A549 (cell line): Measurements from ENCODE around the gene TAT. TPM values are rescaled to one million over a fixed set of nuclear protein-coding genes. Genes with fewer than 3 reads are reported as not detected.

Source experiments
- ATAC-seq, 2 experiments: fragments of 200-7000 bp in 1 of 2; fragments of >200 bp in 1 of 2; cut with Nextera tagmentation in 1 of 2; cut with Tn5 transposase in 1 of 2; 3 replicates each; pipeline versions ENCODE4 v1.8.0 to v1.9.1; 2018 to 2020; ENCODE audit warnings: mild to moderate bottlenecking in 1 of 2, moderate library complexity in 1 of 2
- CTCF ChIA-PET: fragments of 300-600 bp; sonication (Branson Sonifier 250); formaldehyde crosslinking; extraction: SDS; loops from one replicate; lab custom pipeline; 2021; ENCODE audit warnings: antibody characterized with exemption, inconsistent platforms; lab: Yijun Ruan, JAX
- POLR2A ChIA-PET: fragments of 350-600 bp; formaldehyde crosslinking; extraction: SDS; loops from one replicate; lab custom pipeline; 2021; ENCODE audit warnings: antibody characterized with exemption, inconsistent platforms; lab: Yijun Ruan, JAX
- DNase-seq, 2 experiments: peaks; one replicate each; pipeline versions ENCODE4 v3.0.0 to v3.0.0-alpha.2; 2011 to 2016; ENCODE audit warnings: low read depth in 1 of 2, low spot score in 1 of 2
- FAIRE-seq: peaks from 2 replicates; lab custom pipeline; 2011; peaks lifted over from hg19 to GRCh38; lab: Jason Lieb, UNC
- H3K27ac ChIP-seq, 2 experiments: fragments of >200 bp; sonication (Bioruptor Twin); formaldehyde crosslinking; 3 replicates each; pipeline ENCODE4 v1.5.1; 2016 to 2017
- H3K4me1 ChIP-seq: fragments of >200 bp; sonication (Bioruptor Twin); formaldehyde crosslinking; 3 replicates; pipeline ENCODE4 v1.6.1; 2016
- H3K4me2 ChIP-seq: fragments of >200 bp; sonication (Bioruptor Twin); formaldehyde crosslinking; 3 replicates; pipeline ENCODE4 v1.6.1; 2016
- H3K4me3 ChIP-seq: fragments of >200 bp; sonication (Bioruptor Twin); formaldehyde crosslinking; 3 replicates; pipeline ENCODE4 v1.5.1; 2016
- H3K9me3 ChIP-seq: fragments of >200 bp; sonication (Bioruptor Twin); formaldehyde crosslinking; 3 replicates; pipeline ENCODE4 v1.6.1; 2016
- ATOH8 ChIP-seq: fragments of 250-450 bp; sonication (Bioruptor Pico); IDR thresholded peaks from 2 replicates; pipeline ENCODE4 v1.5.0; 2020; ENCODE audit warnings: low read depth, mild to moderate bottlenecking, moderate library complexity
- BCL3 ChIP-seq: fragments of >200 bp; sonication (Bioruptor Twin); formaldehyde crosslinking; IDR thresholded peaks from 3 replicates; pipeline ENCODE4 v1.6.1; 2016
- BHLHE40 ChIP-seq: IDR thresholded peaks from 2 replicates; pipeline ENCODE4 v1.6.1; 2012; ENCODE audit warnings: low read depth, low read length, inconsistent platforms
- CBX2 ChIP-seq: fragments of 200-600 bp; sonication (generic); IDR thresholded peaks from 2 replicates; pipeline ENCODE4 v1.6.1; 2016; ENCODE audit warnings: low read depth, mild to moderate bottlenecking, borderline replicate concordance
- CEBPB ChIP-seq, 2 experiments: fragments of >200 bp in 1 of 2; sonication (Bioruptor Twin) in 1 of 2; formaldehyde crosslinking in 1 of 2; IDR thresholded peaks; 2 replicates each; pipeline ENCODE4 v1.6.1; 2012 to 2016
- CHD2 ChIP-seq: fragments of 150-350 bp; IDR thresholded peaks from 2 replicates; pipeline ENCODE4 v1.6.1; 2014; ENCODE audit warnings: low read length; ENCODE audit not compliant: partially characterized antibody
- CHD4 ChIP-seq: fragments of 200-600 bp; sonication (generic); IDR thresholded peaks from 2 replicates; pipeline ENCODE4 v1.6.1; 2016; ENCODE audit warnings: antibody characterized with exemption, mild to moderate bottlenecking, borderline replicate concordance
- ELK1 ChIP-seq: fragments of 150-350 bp; IDR thresholded peaks from 2 replicates; pipeline ENCODE4 v1.6.1; 2014; ENCODE audit warnings: low read depth, mild to moderate bottlenecking, low read length
- ESRRA ChIP-seq: fragments of 150-350 bp; IDR thresholded peaks from 2 replicates; pipeline ENCODE4 v1.6.1; 2014; ENCODE audit warnings: mild to moderate bottlenecking, low read length, borderline replicate concordance
- GATA3 ChIP-seq: IDR thresholded peaks from 2 replicates; pipeline ENCODE4 v1.6.1; 2012; ENCODE audit warnings: borderline replicate concordance
- HEYL ChIP-seq: fragments of 250-450 bp; sonication (Bioruptor Pico); IDR thresholded peaks from 2 replicates; pipeline ENCODE4 v1.8.0; 2021; ENCODE audit warnings: mild to moderate bottlenecking, moderate library complexity
- HOXA7 ChIP-seq: fragments of 250-450 bp; sonication (Bioruptor Pico); IDR thresholded peaks from 2 replicates; pipeline ENCODE4 v1.5.0; 2020; ENCODE audit warnings: mild to moderate bottlenecking, moderate library complexity
- HOXB5 ChIP-seq: fragments of 250-450 bp; sonication (Bioruptor Pico); IDR thresholded peaks from 2 replicates; pipeline ENCODE4 v1.5.0; 2020; ENCODE audit warnings: mild to moderate bottlenecking, moderate library complexity
- KDM1A ChIP-seq: fragments of 200-600 bp; sonication (generic); IDR thresholded peaks from 2 replicates; pipeline ENCODE4 v1.6.1; 2016; ENCODE audit warnings: low read depth, mild to moderate bottlenecking
- NPAS2 ChIP-seq: fragments of 250-450 bp; sonication (Bioruptor Pico); IDR thresholded peaks from 2 replicates; pipeline ENCODE4 v1.8.0; 2022; ENCODE audit warnings: mild to moderate bottlenecking, moderate library complexity, borderline replicate concordance
- POLR2AphosphoS2 ChIP-seq: conservative IDR thresholded peaks from 2 replicates; pipeline ENCODE4 v1.6.1; 2012; ENCODE audit warnings: low read length, improper control_type of control experiment, inconsistent platforms
- RARB ChIP-seq: fragments of 250-450 bp; sonication (Bioruptor Pico); IDR thresholded peaks from 2 replicates; pipeline ENCODE4 v1.8.0; 2021; ENCODE audit warnings: mild to moderate bottlenecking, moderate library complexity
- RCOR1 ChIP-seq: fragments of 150-350 bp; IDR thresholded peaks from 2 replicates; pipeline ENCODE4 v1.6.1; 2014; ENCODE audit warnings: antibody characterized with exemption, low read length, low read depth
- RFX5 ChIP-seq: fragments of 450-650 bp; IDR thresholded peaks from 2 replicates; pipeline ENCODE4 v1.7.1; 2014; ENCODE audit warnings: antibody characterized with exemption, mild to moderate bottlenecking, moderate library complexity
- RNF2 ChIP-seq: fragments of 200-600 bp; sonication (generic); IDR thresholded peaks from 2 replicates; pipeline ENCODE4 v1.6.1; 2016; ENCODE audit warnings: low read depth, mild to moderate bottlenecking, antibody characterized with exemption, moderate library complexity, borderline replicate concordance
- SMC3 ChIP-seq: fragments of >200 bp; sonication (Bioruptor Twin); formaldehyde crosslinking; IDR thresholded peaks from 3 replicates; pipeline ENCODE4 v1.6.1; 2018; ENCODE audit warnings: inconsistent platforms
- SREBF2 ChIP-seq: fragments of 450-650 bp; IDR thresholded peaks from 2 replicates; pipeline ENCODE4 v1.6.1; 2014; ENCODE audit warnings: mild to moderate bottlenecking, moderate library complexity
- TFCP2L1 ChIP-seq: fragments of 250-450 bp; sonication (Bioruptor Pico); IDR thresholded peaks from 2 replicates; pipeline ENCODE4 v1.5.0; 2021; ENCODE audit warnings: mild to moderate bottlenecking
- TP53 ChIP-seq: fragments of 250-450 bp; sonication (Bioruptor Pico); IDR thresholded peaks from 2 replicates; pipeline ENCODE4 v1.5.0; 2021; ENCODE audit warnings: mild to moderate bottlenecking, moderate library complexity
- ZC3H11A ChIP-seq: fragments of 450-650 bp; IDR thresholded peaks from 2 replicates; pipeline ENCODE4 v1.6.1; 2014; ENCODE audit warnings: antibody characterized with exemption, mild to moderate bottlenecking
- ZFP36 ChIP-seq: fragments of 450-650 bp; IDR thresholded peaks from 2 replicates; pipeline ENCODE4 v1.6.1; 2014; ENCODE audit warnings: borderline replicate concordance; ENCODE audit not compliant: partially characterized antibody
- ZNF302 ChIP-seq: fragments of 250-450 bp; sonication (Bioruptor Pico); IDR thresholded peaks from 2 replicates; pipeline ENCODE4 v1.9.0; 2021; ENCODE audit warnings: inconsistent platforms, mild to moderate bottlenecking, moderate library complexity
- ZSCAN20 ChIP-seq: fragments of 250-450 bp; sonication (Bioruptor Pico); IDR thresholded peaks from 2 replicates; pipeline ENCODE4 v1.8.0; 2022; ENCODE audit warnings: mild to moderate bottlenecking, moderate library complexity
- WGBS: methylation state at CpG from one replicate; pipeline ENCODE4 v1.1.6; 2017; ENCODE audit errors: missing lambda C conversion rate; 5-methylcytosine and 5-hydroxymethylcytosine counted together
- polyA plus RNA-seq, 4 experiments: library from polyadenylated mRNA; depleted of rRNA in 3 of 4; stranded (reverse); fragments of >200 nt; fragmentation: RNase III in 1 of 4; extraction: RNeasy Plus Mini Kit Qiagen cat#74134 plus additional on column Dnase treatment in 1 of 4; gene quantifications; 2 replicates in 3 of 4; 3 replicates in 1 of 4; pipeline ENCODE4 v1.2.3, GENCODE V29; 2011 to 2017
- TF ChIP-seq, protein P1 (sequence below): IDR thresholded peaks from 2 replicates; pipeline ENCODE4 v1.6.1; 2012
- TF ChIP-seq, protein P2 (sequence below): IDR thresholded peaks from 2 replicates; pipeline ENCODE4 v1.6.1; 2012
- TF ChIP-seq, protein P3 (sequence below): fragments of 450-650 bp; IDR thresholded peaks from 2 replicates; pipeline ENCODE4 v1.6.1; 2014; ENCODE audit warnings: antibody characterized with exemption

The TAT gene
- polyA plus RNA-seq, 2 of the 4 experiments (the other 2 are of a cell fraction) = 0.06 to 0.30 TPM

DNA sequence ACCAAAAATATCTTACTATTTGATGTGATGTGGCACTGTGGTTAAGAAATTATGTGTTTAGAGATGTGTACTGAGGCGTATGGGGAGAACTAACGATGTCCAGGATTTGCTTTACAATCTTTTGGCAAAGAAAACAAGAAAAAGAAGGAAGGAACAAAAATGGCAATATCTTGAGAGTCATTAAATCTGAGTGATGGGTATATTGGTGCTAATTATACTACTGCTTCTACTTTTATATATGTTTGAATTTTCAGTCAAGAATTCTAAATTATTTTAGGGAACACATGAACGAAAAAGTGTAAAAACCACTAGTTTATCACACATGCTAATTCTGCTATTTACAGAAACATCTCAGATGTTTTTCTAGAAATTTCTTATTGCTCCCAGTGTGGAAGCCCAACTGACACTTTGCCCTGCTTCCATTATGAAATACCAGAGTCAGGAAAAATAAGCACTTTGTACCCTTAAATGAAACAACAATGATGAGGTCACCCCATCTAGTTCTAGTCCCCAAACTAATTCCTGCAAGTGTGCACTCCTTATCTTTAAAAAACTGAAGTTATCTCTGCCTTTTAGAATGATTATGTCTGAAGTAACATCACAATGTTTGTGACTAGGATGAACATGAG, 18.8 kb downstream of the TAT start:
- FAIRE-seq = no peak
- CTCF ChIA-PET = no interaction called here
- 35% methylated on average over 3 of the region's 3 CpGs for WGBS

GRCh38 chr16:71557299-71557698, 19.6 kb downstream of the TAT start:
- no peaks in the 10 kb centered on the region for H3K4me1 ChIP-seq
- FAIRE-seq = no peak
- TF ChIP-seq NPAS2 (CRISPR knock-in tag) (no peak), KDM1A (no peak), CBX2 (no peak), RNF2 (no peak), ATOH8 (CRISPR knock-in tag) (no peak), TP53 (no peak), TFCP2L1 (CRISPR knock-in tag) (no peak), POLR2AphosphoS2 (no peak), HOXB5 (CRISPR knock-in tag) (no peak), ZSCAN20 (CRISPR knock-in tag) (no peak), BHLHE40 (no peak), RFX5 (no peak), BCL3 (no peak), CHD4 (no peak)
- TF ChIP-seq, protein P1, sequence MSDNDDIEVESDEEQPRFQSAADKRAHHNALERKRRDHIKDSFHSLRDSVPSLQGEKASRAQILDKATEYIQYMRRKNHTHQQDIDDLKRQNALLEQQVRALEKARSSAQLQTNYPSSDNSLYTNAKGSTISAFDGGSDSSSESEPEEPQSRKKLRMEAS = no peak
- TF ChIP-seq, all 56 proteins: peak for 0
- Histone ChIP-seq H3K4me2 (no peak overlapping the region), H3K9me3 (peaks cover 3% of the 10 kb centered on the region; the same call in 2 of the 3 replicates), H3K4me3 (no peak overlapping the region), H3K27ac (no peak overlapping the region)
- CTCF ChIA-PET = no interaction called here
- no peak for ATAC-seq
- 61% methylated on average over 3 of the region's 3 CpGs for WGBS
- POLR2A ChIA-PET = no interaction called here
- no peak for DNase-seq

More for the DNA sequence above, 18.8 kb downstream of the TAT start:
- H3K4me3 ChIP-seq = no peak overlapping the region
- H3K4me2 ChIP-seq = no peak overlapping the region
- H3K27ac ChIP-seq = no peak overlapping the region
- peaks cover 8% of the 10 kb centered on the region for H3K9me3 ChIP-seq
- POLR2A ChIA-PET = no interaction called here
- DNase-seq (no peak), ATAC-seq (no peak)
- H3K4me1 ChIP-seq = no peaks in the 10 kb centered on the region
- TF ChIP-seq HOXA7 (CRISPR knock-in tag) (no peak), CHD2 (no peak), KDM1A (no peak), SMC3 (no peak), SREBF2 (no peak), ZFP36 (no peak), ZC3H11A (no peak), BCL3 (no peak), ESRRA (no peak), HEYL (CRISPR knock-in tag) (no peak), GATA3 (no peak), RARB (CRISPR knock-in tag) (no peak), ZNF302 (CRISPR knock-in tag) (no peak), RNF2 (no peak), ELK1 (no peak), CEBPB (IDR thresholded peaks at IDR 0.05) (no peak), RFX5 (no peak), RCOR1 (no peak)
- TF ChIP-seq, protein P2, sequence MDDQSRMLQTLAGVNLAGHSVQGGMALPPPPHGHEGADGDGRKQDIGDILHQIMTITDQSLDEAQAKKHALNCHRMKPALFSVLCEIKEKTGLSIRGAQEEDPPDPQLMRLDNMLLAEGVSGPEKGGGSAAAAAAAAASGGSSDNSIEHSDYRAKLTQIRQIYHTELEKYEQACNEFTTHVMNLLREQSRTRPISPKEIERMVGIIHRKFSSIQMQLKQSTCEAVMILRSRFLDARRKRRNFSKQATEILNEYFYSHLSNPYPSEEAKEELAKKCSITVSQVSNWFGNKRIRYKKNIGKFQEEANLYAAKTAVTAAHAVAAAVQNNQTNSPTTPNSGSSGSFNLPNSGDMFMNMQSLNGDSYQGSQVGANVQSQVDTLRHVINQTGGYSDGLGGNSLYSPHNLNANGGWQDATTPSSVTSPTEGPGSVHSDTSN = no peak
- TF ChIP-seq, protein P3, sequence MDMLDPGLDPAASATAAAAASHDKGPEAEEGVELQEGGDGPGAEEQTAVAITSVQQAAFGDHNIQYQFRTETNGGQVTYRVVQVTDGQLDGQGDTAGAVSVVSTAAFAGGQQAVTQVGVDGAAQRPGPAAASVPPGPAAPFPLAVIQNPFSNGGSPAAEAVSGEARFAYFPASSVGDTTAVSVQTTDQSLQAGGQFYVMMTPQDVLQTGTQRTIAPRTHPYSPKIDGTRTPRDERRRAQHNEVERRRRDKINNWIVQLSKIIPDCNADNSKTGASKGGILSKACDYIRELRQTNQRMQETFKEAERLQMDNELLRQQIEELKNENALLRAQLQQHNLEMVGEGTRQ = no peak
